GM12872 (cell line): Measurements from ENCODE around the gene RAD9B.

Experiments
- CTCF ChIP-seq: IDR thresholded peaks from 3 replicates; pipeline ENCODE4 v1.5.1; 2011; ENCODE audit warnings: low read depth, mild to moderate bottlenecking, low read length, moderate library complexity; ENCODE audit not compliant: insufficient read depth

The RAD9B gene

GRCh38 chr12:110543252-110543959, 41.3 kb downstream of the RAD9B start:
- TF ChIP-seq CTCF = no peak

- TF ChIP-seq CTCF = no peak
Observed at GRCh38 chr12:110543965-110544364, 41.8 kb downstream of the RAD9B start.

GRCh38 chr12:110545812-110546211, 43.7 kb downstream of the RAD9B start:
- TF ChIP-seq CTCF = no peak

GRCh38 chr12:110546339-110546738, 44.2 kb downstream of the RAD9B start:
- no peak for TF ChIP-seq CTCF

- no peak for TF ChIP-seq CTCF
Observed at GRCh38 chr12:110547090-110547489, 45.0 kb downstream of the RAD9B start.

GRCh38 chr12:110548678-110549077, 46.5 kb downstream of the RAD9B start:
- TF ChIP-seq CTCF = no peak

GRCh38 chr12:110549716-110550115, 47.6 kb downstream of the RAD9B start:
- TF ChIP-seq CTCF = no peak
